RPMI7951 (cell line): ENCODE results near the gene DGLUCY. TPM values are rescaled to one million over a fixed set of nuclear protein-coding genes. Genes with fewer than 3 reads are reported as not detected.
A peak's percentile ranks its signal among the peaks of the same experiment; 100 is the strongest.
"Not testable (repeated sequence)": the region's sequence is repeated elsewhere in the genome, so short reads cannot be mapped to it uniquely, and the experiment has no call there.

Source experiments
- DNase-seq: peaks from one replicate; pipeline ENCODE4 v3.0.0-alpha.2; 2012; ENCODE audit warnings: low read depth
- total RNA-seq: library from RNA; depleted of rRNA; stranded (reverse); fragments of >200 nt; shearing (Covaris generic); gene quantifications from 2 replicates; pipeline ENCODE4 v1.2.3, GENCODE V29; 2014

The DGLUCY gene
- total RNA-seq, 1 experiment from 2014 or later: 15.6 TPM

DNA sequence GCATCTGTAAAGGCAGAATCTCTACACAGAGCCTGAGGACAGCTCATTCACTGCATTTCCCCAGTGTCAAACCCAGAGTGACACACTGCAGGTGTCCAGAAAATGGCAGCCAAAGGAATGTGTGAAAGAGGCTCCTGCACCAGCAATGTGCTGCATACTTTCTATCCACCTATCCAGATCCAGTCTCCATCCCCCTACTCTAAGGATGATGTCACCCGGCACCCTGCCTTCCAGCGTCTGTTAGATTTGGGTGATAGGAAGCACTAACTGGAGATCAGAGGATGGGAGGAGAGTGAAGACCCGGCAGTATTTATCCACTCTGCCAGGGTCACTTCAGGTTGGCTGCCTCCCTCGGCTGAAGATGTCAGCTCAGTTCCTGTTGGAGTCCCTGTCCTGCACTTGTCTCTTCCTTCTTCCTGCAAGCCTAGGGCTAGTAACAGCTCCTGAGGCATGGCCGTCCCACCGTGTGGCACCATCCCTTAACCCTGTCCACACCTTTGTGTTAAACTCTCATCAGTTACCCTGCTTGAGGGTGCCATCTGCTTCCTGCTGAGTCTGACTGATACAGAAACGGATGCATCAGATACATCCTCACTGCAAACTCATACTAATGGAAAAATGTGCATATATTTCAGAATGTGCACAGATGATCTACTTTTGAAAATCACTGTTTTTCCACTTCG lies 143.6 kb downstream of the DGLUCY start:
- DNase-seq: no peak

DNA sequence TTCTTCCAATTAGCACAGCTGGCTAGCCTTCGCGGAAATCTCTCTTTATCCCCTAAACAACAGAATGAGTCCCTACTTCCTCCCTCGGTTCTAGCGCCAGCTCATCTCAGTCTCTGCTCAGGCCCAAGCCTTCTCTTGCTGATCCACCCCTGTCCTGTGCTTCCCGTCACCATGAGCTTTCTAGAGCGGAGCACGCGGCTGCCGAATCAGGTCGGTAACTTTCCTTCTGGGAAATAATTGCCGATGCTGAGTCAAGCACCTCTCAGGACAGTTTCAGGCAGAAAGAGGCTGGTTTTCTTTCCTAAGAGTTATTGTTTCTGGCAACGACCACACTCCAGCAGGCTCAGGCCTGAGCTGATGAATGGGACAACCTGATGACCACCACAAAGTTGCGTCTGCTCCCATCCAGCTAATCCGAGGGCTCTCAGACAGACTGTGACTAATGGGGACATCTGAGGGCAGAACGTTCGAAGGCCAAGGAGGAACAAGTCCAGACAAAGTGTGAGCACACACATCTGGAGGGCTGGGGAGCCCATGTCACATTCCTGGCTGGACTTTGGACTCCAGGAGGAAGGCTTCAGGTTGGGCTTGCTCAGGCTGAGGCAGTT lies 144.2 kb downstream of the DGLUCY start:
- DNase-seq: peak; percentile 82

DNA sequence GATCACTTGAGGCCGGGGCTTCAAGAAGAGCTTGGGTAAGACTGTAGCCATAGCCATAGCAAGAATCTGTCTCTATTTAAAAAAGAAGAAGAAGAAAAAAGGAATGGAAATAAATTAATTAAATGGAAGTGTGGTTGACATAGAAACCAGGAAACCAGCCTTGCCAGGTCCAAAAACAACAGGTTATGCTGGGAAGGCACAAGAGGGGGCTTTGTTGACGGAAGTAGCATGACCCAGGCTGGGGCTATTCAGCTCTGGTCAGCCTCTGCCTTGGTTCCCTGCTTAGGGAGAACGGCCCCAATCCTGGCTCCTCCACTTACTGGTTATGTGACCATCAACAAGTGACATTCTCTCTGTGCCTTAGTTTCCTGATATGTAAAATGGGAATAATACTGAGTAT lies 145.0 kb downstream of the DGLUCY start:
- no peak for DNase-seq

DNA sequence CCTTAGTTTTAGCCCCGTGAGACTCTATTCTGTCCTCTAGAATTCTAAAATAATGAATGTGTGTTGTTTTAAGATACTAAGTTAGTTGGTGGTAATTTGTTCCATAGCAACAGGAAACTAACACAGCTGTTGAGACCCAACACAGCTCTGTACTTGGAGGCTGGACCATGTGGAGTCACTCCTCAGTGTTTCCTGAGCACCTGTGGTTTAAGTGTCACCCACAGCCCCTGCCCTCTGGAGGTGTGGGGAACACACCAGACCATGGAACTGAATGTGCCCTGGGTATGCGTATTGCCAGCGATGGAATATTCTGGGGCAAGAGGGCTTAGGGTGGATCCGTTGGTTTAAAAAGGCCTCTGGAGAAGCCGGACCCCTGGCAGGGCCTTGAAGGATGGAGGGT lies 147.2 kb downstream of the DGLUCY start:
- DNase-seq: no peak

DNA sequence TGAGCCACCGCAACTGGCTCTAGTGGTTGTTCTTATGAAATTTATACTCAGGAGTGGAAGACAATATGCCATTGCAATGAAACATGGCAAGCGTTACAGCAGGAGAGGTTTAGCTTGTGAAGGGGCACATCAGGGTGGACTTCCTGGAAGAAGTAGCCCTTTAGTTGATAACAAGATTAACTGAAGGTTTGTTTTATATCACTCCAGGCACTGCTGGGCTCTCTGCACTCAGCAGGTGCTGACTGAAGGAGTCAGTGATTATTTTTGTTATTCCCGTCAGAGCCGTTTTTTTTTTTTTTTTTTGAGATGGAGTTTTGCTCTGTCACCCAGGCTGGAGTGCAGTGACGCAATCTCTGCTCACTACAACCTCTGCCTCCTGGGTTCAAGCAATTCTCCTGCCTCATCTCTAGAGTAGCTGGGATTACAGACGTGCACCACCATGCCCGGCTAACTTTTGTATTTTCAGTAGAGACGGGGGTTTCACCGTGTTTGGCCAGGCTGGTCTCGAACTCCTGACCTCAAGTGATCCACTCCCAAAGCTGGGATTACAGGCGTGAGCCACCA lies 148.2 kb downstream of the DGLUCY start:
- DNase-seq: no peak

DNA sequence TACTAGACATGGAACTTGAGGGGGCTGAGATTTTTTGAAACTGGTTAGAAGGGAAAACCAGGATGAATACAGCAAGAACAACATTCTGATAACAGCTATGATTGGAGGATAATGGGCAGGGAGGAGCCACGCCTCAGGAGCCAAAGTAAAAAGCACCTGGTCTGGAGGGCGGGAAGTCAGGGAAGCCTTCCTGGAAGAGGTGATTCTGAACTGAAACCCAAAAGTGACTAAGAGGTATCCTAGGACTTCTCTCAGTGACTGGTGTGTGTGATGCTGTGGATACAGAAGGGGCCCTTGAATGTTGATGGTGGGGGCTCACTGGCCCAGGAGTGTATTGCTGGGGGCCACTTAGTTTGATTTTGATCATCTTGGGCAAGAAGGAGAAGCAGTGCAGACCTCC lies 149.5 kb downstream of the DGLUCY start:
- no peak for DNase-seq

DNA sequence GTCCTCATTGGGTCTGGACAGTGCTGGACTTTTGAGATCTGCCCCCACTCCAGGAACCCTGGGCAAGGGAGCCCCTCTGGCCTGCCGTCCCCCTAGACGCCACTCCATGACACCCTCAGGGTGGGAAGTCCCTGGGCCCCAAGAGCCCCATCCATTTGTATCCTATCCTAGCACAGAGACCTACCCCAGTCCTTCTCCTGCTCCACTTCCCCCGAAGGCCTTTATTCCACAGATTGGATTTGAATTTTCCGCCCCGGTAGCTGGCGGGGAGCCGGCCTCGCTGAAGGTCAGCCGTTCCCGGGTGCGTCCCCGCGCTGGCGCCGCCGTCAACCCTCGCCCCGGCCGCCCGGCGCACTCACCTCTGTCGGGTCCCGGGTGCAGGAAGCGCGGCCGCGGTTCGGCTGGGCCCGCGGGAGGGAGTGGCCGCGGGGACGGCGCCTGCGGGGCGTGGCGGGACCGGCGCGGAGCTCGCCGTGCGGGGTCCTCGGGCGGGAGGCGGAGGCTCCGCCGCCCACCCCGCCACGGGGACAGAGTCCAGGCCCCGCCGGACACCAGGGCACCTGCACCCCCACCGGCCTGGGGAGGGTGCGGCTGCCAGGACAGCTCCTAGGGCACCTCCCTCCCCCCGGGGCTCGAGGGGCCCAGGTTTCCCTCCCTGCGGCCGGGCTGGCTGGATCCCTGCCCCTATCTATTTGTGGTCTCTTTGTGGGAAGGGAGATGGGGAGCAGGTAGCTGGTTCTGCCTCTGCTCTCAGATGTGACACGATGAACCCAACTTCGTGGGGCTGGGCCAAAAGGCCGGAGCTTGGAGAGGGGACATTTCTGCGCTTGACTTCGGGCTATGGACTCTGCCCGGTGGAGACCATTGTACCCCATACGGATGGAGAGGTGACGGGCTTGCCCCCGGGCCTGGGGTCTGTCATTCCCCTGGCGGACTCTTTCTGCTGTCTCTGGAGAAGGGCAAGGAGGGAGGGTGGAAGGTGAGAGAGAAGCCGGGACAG lies 150.6 kb downstream of the DGLUCY start:
- DNase-seq: no peak

DNA sequence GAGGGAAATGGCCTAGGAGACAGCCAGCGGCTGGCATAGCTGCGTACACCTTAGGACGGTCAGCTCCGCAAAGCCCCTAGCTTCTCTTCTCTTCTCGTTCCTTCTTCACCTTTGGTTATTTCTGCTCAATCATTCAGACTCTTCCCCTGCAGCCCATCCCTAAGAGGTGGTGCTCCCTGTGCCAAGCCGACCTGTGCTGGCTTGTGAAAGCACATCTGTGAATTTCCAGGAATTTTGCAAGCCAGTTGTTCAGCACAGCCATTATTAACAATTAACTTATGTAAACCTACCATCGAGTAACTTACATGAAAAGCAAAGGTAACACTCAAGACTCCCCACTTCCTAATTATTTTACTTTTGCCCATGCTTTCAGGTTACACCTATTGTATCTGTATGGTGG lies 151.5 kb downstream of the DGLUCY start:
- DNase-seq: no peak

DNA sequence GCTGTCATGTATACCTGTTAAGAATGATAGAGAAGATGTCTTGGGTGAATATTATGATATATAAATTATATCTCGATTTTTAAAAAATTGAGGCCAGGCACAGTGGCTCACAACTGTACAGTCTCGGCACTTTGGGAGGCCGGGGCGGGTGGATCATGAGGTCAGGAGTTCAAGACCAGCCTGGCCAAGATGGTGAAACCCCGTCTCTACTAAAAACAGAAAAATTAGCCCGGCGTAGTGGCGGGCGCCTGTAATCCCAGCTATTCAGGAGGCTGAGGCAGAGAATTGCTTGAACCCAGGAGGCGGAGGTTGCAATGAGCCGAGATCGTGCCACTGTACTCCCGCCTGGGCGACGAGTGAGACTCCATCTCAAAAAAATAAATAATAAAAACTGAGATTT lies 152.4 kb downstream of the DGLUCY start:
- DNase-seq: not testable (repeated sequence)

DNA sequence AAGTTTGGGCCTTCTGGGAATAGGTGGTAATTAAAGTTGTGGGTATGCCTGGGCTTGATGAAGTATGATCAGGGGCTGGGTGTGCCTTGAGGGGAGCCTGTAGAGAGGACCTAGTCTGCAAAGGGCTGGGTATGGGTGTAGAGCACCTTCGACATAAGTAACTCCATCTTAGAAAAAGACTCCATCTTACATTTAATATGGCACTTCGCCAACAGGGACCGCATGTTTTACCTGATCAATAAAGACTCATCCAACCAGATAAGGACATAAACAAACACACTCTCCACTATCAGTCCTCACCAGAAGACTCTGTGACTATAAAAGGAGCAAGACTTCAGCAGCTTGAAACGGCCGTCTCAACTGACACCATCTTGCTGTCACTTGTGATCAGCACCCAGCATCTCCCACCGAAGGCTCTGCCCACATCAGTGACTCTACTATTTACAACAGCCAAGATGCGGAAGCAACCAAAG lies 154.1 kb downstream of the DGLUCY start:
- no peak for DNase-seq

DNA sequence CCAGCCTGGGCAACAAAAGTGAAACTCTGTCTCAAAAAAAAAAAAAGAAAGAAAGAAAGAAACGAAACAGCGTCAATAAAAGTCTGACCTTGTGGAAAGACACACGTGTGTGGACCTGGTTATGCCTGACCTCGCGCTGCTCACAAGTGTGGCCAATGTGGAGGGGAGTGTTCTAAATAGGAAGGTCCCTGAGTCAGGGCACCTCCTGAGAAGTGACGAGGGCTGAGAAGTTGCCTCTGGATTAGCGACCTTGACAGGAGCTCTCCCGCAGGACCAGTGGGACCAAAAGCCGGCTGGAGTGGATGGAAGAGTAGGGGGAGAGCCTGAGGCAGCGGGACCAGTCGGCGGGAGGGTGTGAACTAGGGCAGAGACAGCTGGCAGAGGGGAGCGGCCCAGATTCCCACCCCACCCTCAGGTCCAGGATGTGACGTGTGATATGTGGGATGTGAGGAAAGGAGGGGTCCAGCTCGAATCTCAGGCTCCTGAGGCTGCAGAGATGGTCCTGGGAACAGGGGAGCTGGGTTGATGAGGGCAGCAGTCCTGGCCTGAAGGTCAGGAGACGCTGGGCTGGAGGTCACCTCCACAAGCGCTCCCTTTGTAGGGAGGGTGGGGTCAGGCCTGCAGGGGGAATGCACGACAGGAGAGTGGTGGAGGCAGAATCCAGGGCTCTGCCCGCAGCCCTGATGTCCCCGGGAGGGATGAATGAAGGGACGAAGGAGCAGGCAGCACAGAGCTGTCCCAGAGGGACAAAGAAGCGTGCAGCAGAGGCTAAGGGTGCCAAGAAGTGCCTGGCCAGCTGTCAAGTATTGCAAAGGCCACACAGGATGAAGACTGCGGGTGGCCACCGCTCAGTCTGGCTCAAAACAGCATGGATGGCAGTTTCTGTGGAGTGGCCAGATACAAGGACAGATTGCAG lies 155.5 kb downstream of the DGLUCY start:
- peak; percentile 52 for DNase-seq

DNA sequence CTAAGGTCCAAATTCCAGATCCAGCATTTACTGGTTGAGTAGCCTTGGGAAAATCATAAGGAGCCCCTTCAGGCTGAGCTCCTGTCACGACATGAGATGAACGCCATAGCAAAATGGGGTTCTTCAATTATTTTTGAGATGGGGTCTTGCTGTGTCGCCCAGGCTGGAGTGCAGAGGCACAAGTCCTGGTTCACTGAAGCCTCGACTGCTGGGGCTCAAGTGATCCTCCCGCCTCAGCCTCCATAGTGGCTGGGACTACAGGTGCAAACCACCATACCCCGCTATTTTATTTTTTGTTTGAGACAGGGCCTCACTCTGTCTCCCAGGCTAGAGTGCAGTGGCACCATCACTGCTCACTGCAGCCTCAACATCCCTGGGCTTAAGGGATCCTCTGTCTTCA lies 156.3 kb downstream of the DGLUCY start:
- DNase-seq: no peak

DNA sequence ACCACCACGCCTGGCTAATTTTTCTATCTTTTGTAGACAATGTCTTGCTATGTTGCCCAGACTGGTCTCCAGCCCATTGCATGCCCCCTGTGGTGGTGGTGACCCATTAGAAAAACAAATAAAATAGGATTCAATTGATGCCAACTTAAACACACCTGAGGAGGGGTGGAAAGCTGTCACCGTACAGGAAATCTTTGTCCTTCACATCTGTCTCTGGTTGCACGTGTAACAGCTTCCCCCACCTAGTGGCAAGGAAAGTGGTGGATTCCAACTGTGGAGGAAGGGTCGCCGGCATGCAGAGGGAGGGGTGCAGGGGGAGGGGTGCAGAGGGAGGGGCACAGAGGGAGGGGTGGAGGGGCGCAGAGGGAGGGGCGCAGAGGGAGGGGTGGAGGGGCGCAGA lies 156.7 kb downstream of the DGLUCY start:
- DNase-seq: no peak

DNA sequence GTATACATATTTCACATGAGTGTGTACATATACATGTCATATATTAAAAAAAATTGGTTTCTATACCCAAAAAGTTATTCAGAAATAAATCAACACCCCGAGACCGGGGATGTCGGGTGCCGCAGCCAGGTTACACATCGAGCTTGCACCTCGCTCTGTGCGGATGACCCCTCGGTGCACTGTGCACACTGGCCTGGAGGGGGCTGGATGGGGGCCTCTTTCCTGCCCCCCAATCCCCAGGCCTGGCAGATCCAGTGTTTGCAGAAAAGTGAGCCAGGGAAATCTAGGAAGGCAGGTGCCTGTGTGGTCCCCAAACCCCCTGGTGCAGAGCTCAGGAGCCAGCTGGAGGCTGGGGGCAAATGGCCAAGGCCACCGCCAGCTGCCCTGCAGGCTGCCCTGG lies 157.8 kb downstream of the DGLUCY start:
- DNase-seq: no peak

DNA sequence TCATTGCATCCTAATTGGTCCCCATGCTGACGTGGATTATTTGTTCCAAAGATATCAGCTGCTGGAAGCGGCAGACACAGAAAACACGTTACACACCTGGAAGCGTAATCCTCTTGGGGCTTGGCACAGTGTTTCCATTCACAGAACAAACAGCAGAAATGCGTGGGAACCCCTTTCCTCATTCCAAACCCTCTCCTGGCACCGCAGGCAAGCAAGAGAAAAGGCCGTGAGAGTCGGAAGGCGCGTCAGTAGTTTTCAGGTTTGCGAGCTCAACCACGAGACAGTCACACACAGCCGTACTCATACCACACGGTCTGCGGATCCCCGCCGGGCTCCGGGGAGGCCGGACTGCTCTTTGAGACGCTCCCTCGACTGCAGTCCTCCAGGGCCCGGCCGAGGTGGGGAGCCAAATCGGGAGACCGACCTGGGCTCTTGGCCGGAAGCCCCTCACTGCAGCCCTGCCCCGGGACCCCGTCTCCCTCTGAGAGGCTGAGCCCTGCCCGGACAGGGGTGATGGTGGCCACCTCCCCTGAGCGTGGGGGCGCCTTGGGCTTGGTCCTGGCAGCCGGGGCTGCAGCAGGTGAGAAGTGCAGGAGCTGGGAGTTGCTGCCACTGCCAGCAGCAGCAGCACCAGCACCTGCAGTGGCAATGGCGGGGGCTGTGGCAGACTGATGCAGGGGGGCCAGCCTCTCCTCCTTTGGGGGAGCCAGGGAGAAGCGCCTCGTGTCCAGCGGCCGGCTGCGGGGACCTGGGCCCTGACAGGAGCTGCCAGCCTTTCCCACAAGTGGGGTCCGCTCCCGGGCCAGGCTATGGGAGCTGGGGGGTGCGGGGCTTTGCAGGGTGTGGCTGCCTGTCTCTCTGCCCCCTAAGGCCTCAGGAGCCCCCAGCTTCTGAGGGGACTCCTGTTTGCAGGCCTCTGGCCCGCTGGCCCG lies 158.7 kb downstream of the DGLUCY start:
- no peak for DNase-seq

DNA sequence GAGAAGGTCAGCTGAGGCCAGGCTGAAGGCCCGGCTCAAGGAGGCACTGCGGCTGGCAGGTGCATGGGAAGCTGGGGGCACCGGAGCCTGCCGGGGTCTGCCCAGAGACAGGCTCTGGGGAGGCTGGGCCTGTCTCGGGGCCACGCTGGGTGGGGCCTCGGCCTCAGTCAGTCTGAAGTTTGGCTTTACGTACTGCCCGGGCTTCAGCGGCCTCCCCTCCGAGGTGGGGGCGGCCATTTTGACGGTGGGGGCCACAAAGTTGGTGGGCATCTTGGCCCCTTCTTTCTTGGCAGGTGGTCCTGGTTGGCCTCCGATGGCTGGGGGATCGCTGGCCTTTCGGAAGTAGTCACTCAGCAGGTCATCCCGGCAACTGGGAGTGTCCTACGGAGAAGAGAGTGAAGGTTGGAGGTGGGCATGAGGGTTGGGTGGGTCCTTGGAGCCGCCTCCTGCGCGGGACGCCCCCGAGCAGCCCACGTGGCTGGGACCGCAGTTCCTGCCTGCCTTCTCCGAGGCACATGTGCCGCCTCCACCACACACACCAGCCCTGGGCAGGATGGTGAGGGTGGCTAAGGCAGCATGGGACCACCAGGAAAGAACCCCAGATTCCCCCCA lies 159.5 kb downstream of the DGLUCY start:
- DNase-seq: no peak

DNA sequence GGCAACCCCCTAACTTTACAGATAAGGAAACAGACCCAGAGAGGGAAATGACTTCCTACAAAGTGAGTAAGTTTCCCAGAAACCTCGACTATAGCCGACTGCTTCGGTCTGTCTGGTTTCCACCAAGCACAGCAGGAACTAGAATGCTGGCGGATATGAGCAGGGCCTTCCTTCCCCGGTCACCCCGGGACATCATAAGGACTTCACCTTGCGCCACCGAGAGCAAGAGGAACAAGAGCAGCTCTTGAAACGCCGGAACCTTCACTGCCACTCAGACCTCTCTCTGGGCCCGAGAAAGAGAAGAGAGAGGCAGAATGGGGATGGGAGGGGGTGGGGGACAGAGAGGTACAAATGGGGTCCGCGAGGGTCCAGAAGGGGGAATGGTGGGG lies 160.0 kb downstream of the DGLUCY start:
- DNase-seq: no peak

DNA sequence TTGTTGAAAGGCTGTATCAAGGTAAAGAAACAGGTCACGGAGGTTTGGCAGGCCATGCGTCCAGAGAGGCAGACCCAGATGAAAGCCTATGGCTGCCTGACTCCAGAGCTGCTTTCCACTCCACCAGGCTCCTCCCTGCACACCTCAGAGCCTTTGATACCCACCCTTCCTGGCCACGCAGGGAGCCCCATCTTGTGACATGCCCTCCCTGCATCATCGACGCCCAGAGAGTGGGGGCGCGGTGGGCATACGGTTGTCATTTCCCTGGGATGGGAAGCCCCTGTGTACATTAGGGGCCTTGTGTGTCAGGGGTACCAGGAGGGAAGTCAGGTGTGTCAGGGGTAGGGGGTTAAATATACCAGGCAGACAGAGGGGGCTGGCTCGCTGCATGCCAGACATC lies 160.9 kb downstream of the DGLUCY start:
- no peak for DNase-seq
